ENCODE measurements around the gene MSH3. TPM values are rescaled to one million over a fixed set of nuclear protein-coding genes. Genes with fewer than 3 reads are reported as not detected.
"Not testable (repeated sequence)": the region's sequence is repeated elsewhere in the genome, so short reads cannot be mapped to it uniquely, and the experiment has no call there.

The MSH3 gene
- total RNA-seq, 1 donor from 2014 or later, result 10.0 TPM

DNA sequence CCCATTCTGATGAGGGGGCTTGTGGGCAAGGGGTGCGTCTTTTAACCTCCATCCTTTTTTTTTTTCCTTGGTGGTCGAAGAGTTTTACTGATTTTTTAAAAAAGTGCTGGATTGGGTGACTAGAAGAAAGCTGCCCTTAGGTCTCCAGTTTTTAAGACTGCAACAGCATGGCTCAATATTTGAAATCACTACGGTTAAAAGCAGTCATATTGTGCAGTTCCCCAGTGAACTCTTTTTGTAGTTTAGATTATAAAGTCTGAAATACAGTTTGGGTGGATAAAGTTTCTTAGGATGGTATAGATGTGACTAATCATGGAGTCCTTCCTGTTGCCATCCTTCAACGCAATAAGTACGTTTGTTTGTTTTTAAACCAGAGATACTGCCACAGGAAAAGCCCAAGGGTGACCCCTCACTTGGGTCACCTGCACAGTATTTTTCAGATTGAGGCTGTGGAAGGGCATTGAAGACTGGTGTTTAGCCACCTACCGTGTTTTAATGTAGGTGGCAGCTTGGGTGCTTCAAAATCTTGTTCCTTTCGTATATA, 851 bp downstream of the MSH3 start:
- DNase-seq (ENCODE audit: extremely low read depth, low read depth, low spot score), result no peak

- DNase-seq (ENCODE audit: extremely low read depth, low read depth, low spot score), result no peak
Measured at GRCh38 chr5:80656425-80656824, 2.0 kb downstream of the MSH3 start.

DNA sequence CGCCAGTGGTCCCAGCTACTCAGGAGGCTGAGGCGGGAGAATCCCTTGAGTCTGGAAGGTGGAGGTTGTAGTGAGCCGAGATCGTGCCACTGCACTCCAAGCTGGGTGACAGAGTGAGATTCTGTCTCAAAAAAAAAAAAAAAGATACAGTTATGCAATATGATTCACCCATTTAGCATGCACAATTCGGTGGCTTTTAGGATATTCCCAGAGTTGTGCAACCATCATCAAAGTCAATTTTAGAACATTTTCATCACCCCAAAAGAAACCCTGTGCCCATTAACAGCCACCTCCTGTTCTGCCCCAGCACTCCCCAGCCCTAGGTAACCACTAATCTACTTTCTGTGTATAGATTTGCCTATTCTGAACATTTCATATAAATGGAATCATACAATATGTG, 4.7 kb downstream of the MSH3 start:
- no peak for DNase-seq (ENCODE audit: extremely low read depth, low read depth, low spot score)

GRCh38 chr5:80660661-80661060, 6.2 kb downstream of the MSH3 start:
- not testable (repeated sequence) for DNase-seq (ENCODE audit: extremely low read depth, low read depth, low spot score)

DNA sequence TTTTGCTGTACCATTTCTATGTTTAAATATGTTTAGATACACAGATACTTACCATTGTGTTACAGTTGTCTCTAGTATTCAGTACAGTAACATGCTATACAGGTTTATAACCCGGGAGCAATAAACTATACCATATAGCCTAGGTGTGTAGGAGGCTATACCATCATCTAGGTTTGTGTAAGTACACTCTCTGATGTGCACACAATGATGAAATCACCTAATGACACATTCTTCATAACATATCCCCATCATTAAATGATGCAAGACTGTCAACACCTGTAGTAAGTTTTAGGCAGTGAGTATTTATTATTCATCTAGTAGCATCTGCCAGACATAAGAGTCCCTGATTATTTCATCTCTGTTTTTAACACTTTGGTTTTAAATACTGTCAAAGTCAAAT, 7.7 kb downstream of the MSH3 start:
- DNase-seq (ENCODE audit: extremely low read depth, low read depth, low spot score), result no peak

- DNase-seq (ENCODE audit: extremely low read depth, low read depth, low spot score), result no peak
Measured at GRCh38 chr5:80665057-80665456, 10.6 kb downstream of the MSH3 start.

- DNase-seq (ENCODE audit: extremely low read depth, low read depth, low spot score), result no peak
Measured at GRCh38 chr5:80667384-80667783, 12.9 kb downstream of the MSH3 start.

DNA sequence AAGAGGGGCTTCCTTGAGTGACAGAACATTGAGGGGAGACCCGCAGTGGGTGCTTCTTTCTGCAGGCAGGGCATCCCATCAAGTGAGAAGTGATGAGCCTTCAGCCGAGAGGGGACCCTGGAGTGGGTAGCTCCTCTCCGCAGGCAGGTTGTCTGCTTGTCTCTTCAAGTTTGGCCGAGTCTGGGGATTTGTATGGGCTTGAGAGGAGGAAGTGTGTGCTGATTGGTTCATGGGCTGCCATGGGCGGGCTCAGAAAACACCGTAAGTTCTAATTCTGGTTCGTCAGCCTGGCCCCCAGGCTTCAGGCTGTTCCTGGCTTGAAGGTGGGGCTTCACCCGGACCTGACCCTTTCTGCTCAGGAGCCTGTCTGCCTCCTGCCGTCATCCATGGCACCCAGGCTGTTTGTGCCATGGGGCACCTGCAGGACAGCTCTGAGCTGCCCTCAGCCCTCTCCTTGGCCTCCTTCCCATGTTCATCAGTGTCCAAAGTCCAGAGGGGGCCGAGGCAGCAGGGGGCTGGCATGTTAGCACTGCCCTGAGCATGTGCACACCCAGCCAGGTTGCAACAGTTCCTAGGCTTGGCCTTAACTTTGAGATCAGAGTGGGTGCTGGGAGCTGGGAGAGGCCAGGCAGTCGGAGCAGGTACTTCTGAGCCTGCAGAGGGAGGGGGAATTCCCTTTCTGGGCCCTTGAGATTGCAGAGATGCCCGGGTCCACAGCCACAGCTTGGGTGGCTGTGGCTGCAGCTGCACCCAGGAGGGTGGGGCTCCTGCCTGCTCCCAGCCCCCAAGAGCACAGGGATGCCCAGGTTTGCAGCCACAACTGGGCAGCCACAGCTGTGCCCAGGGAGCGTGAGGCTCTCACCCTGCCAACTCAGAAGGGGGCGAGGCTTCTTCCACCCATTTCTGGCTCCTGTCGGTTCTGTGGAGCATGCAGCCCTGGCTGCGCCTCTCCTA, 13.8 kb downstream of the MSH3 start:
- no peak for DNase-seq (ENCODE audit: extremely low read depth, low read depth, low spot score)

DNA sequence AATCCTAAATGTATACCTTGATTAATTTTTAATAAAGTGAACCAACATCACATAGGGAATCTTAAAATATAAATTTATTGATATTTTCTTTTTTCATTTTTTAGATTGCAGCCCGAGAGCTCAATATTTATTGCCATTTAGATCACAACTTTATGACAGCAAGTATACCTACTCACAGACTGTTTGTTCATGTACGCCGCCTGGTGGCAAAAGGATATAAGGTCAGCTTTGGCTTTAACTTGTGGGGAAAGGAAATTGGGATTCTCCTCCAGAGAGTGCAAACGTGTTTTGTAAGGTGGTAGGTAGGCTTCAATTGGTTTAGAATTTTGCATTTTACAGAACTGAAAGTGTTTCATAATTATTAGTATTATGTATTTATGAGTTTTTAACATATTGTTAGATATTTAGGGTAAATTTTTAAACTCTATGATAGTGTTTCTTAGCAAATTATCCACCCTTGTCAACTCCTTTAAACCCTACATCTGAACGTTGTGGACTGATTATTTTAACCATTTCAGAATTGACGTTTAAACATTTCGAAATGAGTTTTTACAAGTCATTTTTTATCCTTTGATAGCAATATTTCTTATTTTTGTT, 17.8 kb downstream of the MSH3 start:
- no peak for DNase-seq (ENCODE audit: extremely low read depth, low read depth, low spot score)

- no peak for DNase-seq (ENCODE audit: extremely low read depth, low read depth, low spot score)
Measured at GRCh38 chr5:80676706-80677105, 22.3 kb downstream of the MSH3 start.

- no peak for DNase-seq (ENCODE audit: extremely low read depth, low read depth, low spot score)
Measured at GRCh38 chr5:80686757-80687156, 32.3 kb downstream of the MSH3 start.

DNA sequence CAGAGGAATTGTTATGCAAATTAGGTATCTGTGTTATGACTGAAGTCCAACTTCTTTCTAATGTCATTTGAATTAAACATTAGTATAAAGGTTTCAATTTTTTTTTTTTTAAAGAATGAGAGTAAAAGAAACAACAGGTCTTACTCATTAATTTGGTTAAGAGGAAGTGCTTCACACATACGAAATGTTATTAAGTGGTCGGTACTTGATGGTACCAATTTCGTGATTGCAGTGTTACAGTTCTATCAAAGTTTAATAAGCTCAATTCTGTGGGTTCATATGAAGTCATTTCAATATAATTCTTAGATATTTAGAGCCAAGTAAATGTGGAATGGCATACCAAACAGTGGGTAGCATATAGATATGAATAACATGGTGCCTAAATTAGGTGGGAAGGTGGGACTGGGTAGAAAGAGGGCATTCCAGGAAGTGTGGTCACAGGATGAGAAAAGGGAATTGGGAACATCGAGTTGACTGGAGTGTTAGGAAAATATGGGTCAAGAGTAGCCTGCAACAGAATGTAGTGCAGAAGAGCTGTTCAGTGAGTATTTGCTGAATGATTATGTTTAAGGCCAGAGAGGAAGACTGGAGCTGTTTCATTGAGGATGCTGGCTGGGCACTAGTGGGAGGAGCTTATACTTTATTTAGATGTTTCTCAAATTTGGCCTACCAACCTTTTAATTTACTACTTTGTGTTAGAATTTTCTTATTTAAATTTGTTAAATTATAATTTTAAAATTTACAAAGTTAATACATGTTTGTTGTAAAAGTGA, 34.4 kb downstream of the MSH3 start:
- no peak for DNase-seq (ENCODE audit: extremely low read depth, low read depth, low spot score)

- no peak for DNase-seq (ENCODE audit: extremely low read depth, low read depth, low spot score)
Measured at GRCh38 chr5:80689627-80690026, 35.2 kb downstream of the MSH3 start.

- DNase-seq (ENCODE audit: extremely low read depth, low read depth, low spot score), result no peak
Measured at GRCh38 chr5:80695666-80696065, 41.2 kb downstream of the MSH3 start.

- no peak for DNase-seq (ENCODE audit: extremely low read depth, low read depth, low spot score)
Measured at GRCh38 chr5:80696450-80696849, 42.0 kb downstream of the MSH3 start.

DNA sequence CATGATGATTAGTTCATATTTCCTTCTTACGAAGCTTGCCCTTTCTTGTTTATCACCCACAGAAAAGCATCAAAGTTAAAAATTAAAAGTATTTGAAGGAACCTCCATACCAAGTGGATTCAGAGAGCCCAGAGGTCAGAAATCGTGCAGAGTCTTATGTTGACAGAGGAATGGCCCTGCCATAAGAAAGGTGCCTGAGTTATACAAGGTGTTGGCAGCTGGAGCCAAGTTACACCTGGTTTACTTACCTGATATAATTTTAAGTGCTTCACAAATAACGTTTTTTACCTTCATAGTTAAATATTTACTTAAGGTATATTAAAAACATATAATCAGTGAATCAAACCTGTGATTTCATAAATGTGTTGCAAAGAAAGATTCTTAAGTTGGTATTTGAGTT, 42.6 kb downstream of the MSH3 start:
- no peak for DNase-seq (ENCODE audit: extremely low read depth, low read depth, low spot score)

DNA sequence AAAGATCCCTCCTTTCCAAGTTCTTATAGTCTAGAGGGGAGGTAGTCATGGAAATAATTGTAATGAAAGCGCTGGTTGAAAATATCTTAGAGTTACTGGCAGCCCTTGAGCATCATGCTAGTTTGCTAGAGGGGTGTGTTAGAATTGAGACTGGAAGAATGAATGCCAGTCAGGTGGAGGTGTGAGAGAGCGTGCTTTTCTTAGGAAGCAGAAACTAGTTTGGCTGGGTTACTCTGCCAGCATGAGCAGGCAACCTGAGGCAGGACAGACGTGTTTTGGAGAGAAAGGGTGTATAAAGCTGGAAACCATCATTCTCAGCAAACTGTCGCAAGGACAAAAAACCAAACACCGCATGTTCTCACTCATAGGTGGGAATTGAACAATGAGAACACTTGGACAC, 43.9 kb downstream of the MSH3 start:
- DNase-seq (ENCODE audit: extremely low read depth, low read depth, low spot score), result no peak

- DNase-seq (ENCODE audit: extremely low read depth, low read depth, low spot score), result no peak
Measured at GRCh38 chr5:80701597-80701996, 47.1 kb downstream of the MSH3 start.

GRCh38 chr5:80703291-80703690, 48.8 kb downstream of the MSH3 start:
- no peak for DNase-seq (ENCODE audit: extremely low read depth, low read depth, low spot score)

GRCh38 chr5:80703747-80704146, 49.3 kb downstream of the MSH3 start:
- DNase-seq (ENCODE audit: extremely low read depth, low read depth, low spot score), result no peak

GRCh38 chr5:80704221-80704620, 49.8 kb downstream of the MSH3 start:
- no peak for DNase-seq (ENCODE audit: extremely low read depth, low read depth, low spot score)
